Measurements from ENCODE around the gene RFESD.
"Not testable (repeated sequence)": the region's sequence is repeated elsewhere in the genome, so short reads cannot be mapped to it uniquely, and the experiment has no call there.

RFESD gene

DNA sequence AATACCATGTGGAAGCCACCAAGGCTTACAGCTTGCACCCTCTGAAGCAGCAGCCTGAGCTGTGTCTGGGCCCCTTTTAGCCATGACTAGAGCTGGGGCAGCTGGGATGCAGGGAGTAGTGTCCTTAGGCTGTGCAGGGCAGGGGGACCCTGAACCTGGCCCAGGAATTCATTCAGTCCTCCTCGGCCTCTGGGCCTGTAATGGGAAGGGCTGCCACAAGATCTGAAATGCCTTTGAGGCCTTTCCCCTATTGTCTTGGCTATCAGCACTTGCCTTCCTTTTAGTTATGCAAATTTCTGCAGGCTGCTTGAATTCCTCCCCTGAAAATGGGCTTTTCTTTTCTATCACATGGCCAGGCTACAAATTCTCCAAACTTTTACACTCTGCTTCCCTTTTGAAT lies 17.6 kb upstream of the RFESD start:
- DNase-seq (ENCODE audit: low read depth, low spot score): no peak

DNA sequence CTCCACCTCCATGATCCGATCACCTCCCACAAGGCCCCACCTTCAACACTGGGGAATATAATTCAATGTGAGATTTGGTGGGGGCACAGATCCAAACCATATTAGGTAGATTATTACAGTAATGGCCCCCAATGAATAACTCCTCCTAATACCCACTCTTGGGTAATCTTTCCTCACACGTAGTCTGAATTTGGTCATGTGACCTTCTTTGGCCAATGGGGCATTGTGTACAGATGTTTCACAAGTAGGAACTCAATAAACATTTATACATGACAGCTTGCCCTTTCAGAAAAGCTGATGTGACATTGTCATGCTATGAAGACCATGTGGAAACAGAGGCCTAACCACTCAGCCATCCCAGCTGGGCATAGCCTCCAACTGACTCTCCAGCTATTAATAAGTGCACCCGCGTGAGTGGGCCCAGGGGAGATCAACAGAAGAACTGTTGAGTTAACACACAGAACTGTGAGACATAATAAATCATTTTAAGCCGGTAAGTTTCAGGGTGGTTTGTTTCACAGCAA lies 16.1 kb upstream of the RFESD start:
- no peak for DNase-seq (ENCODE audit: low read depth, low spot score)

DNA sequence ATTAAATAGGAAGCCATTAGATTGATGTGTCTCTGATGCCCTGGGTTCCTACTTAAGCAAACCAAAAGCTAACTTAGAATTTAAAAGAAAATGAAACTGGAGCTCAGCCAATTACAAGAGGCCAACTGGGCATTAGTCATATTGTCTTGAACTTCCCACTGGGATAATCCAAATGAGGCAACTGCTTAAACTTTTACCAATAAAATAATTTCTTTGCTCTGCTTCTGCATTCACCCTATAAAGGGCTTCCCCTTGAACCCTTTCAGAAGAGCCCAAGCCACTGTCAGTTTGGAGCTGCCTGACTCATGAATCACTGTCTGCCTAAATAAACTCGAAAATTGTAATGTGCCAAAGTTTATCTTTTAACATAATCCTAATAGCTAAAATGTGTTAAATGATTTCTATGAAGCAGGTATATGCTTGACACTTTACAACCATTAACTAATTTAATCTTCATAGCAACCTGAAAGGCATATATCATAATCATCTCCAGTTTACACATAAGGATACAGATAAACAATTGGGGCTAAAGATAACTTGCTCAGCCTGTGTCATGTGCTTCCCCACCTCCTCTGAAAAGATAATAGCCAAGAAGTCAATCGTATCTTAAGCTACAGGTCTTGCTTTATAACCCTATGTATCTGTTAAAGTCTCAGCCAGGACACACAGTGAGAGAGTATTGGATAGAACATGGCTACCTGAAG lies 15.2 kb upstream of the RFESD start:
- peak; percentile 73 for DNase-seq (ENCODE audit: low read depth, low spot score)

DNA sequence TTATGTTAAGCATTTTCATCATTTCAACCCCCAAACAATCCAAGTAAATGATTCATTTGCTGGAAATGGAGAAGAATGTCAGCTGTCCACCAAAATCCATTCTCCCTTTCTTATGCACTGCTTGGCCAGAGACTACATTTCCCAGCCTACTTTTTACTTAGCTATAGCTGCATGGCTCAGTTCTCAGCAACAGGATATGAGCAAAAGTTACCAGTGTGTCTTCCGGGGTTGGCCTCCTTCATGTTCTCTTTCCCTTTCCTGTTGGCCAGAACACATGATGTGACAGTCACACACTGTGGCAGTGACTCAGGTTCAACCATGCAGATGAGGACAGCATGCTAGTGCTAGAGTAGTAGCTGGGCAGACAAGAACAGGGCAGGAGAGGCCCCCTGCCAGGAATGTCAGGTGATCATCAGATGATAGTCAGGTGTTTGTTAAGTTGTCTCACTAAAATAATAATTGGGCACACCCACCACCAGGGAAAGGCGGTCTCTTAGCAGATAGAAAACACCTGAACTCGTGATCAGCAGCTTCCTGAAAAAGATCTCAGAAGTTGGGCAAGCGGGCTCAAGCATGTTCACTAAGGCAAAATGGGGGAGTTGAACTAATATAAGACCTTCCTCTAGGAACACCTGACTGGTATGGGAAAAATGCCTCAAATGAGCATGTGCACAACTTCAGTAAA lies 14.4 kb upstream of the RFESD start:
- DNase-seq (ENCODE audit: low read depth, low spot score): peak; percentile 40

DNA sequence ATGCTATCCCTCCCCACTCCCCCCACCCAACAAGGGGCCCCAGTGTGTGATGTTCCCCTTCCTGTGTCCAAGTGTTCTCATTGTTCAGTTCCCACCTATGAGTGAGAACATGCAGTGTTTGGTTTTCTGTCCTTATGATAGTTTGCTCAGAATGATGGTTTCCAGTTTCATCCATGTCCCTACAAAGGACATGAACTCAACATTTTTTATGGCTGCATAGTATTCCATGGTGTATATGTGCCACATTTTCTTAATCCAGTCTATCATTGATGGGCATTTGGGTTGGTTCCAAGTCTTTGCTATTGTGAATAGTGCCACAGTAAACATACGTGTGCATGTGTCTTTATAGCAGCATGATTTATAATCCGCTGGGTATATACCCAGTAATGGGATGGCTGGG lies 13.6 kb upstream of the RFESD start:
- DNase-seq (ENCODE audit: low read depth, low spot score): not testable (repeated sequence)

DNA sequence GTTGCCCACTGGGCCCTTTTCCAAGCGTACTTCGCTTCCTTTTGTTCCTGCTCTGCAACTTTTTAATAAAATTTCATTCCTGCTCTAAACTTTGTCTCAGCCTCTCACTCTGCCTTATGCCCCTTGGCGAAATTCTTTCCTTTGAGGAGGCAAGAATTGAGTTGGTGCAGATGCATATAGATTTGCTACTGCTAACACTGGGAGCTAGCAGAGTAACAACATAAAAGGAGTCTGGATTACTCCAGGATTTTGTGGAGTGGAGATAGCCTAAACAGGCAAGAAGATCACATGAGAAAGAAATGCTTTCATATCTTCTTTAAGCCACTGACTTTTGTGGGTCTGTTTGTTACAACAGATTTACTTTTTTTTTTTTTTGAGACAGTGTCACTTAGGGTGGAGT lies 12.9 kb upstream of the RFESD start:
- no peak for DNase-seq (ENCODE audit: low read depth, low spot score)

DNA sequence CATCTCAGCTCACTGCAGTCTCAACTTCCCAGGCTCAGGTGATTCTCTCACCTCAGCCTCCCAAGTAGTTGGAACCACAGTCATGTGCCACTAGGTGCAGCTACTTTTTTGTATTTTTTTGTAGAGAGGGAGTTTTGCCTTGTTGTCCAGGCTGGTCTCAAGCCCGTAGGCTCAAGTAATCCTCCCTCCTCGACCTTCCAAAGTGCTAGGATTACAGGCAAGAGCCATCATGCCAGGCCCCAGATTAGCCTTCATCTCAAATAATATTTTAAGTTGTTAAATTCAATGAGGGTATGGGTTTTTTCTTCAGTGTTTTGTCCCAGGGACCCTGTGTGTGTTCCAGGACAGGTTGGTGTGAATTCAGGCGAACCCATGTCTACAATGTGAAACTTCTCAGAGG lies 12.5 kb upstream of the RFESD start:
- DNase-seq (ENCODE audit: low read depth, low spot score): no peak

DNA sequence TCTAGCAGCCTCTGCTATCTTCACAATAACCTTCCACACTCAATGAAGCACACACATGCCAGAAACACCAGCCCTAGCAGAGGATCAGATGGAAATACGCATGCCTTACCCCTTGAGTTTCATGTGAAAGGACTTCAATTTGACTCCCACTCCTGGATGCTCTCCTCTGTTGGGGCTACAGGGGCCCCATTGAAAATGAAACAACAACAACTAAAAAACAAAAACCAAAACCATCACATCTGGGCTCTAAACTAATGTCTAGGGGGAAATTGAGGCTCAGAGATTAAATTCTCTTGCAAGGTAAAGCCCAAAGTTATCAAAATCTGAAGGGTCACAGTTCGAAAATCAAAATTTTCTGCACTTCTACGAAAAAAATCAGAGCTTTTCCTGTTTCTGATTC lies 7.9 kb upstream of the RFESD start:
- no peak for DNase-seq (ENCODE audit: low read depth, low spot score)

DNA sequence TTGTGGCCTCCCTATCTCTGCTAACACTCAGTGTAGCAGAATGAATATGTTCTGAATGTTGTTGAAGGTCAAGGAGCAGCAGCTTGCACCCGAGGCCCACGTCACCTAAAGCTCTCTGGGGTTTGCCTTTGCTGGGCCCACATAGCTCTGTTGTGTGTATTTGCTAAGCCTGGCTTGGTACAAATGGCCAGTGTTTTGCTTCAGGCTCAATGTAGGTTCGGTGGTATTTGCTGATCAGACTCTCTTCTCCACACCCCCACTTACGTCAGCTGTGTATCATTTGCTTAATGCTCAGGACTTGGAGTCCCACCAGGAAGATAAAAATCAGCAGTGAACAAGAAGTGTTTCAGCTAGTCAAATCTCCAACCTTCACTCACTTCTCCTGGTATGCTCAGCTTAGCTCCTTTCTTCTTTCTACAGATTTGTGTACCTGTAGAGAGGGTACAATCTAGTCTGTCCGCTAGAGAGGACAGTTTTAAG lies 4.8 kb upstream of the RFESD start:
- DNase-seq (ENCODE audit: low read depth, low spot score): no peak

DNA sequence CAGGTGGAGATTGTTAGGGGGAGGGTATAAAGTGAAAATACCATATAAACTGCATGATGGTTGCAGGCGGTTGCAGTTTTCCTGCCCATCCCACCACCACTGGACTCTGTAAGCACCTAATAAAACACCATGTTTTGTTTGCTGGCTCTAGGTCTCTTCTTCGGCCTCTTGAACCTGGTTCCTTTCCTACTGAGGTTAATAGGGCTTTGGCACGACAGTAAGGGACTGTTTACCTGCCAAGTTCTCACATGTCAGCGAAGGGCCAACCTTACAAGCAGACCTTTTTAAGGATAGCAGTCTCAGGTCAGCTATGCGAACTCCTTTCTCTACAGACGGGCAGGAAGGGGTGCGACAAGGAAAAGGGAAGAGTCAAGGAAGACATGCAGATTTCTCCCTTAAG lies 3.4 kb upstream of the RFESD start:
- DNase-seq (ENCODE audit: low read depth, low spot score): no peak

DNA sequence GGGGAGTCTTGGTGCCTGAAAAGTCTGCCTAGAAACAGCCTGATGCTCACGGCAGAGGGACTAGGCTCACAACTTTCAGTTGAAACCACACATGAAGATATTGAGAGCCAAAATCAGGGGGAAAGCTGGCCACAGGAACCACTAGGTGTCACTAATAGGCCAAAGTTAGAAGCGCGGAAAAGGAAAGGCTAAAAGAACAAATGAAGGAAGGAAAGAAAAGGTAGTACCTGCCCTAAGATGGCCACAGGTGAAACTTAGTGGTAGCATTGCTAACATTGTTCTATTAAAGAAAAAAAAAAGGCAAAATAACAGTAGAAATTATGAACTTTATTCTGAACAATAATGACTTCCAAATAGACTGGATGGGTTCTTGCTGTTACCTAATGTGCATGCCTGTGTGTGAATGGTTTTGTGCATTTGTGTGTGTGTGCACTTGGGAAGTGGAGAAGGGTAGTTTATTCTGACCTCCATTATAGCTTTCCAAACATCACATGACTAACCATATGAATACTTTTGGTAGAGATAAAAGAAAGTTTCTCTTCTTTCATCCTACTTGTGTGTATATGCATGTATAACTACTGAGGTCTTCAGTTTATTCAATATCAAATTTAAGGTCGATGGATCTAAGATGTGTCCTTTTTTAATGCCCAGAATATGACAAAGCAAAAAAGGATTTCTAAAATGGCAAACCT lies 2.1 kb upstream of the RFESD start:
- DNase-seq (ENCODE audit: low read depth, low spot score): peak; percentile 78

DNA sequence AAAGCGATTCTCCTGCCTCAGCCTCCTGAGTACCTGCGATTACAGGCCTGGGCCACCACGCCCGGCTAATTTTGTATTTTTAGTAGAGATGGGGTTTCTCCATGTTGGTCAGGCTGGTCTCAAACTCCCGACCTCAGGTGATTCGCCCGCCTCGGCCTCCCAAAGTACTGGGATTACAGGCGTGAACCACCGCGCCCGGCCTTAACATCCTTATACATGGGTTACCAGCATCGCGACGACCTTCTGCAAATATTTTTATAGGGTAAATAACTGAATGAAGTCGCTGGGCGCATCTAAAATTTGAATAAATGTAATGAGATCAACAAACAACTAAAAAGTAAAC lies 380 bp upstream of the RFESD start:
- not testable (repeated sequence) for DNase-seq (ENCODE audit: low read depth, low spot score)

DNA sequence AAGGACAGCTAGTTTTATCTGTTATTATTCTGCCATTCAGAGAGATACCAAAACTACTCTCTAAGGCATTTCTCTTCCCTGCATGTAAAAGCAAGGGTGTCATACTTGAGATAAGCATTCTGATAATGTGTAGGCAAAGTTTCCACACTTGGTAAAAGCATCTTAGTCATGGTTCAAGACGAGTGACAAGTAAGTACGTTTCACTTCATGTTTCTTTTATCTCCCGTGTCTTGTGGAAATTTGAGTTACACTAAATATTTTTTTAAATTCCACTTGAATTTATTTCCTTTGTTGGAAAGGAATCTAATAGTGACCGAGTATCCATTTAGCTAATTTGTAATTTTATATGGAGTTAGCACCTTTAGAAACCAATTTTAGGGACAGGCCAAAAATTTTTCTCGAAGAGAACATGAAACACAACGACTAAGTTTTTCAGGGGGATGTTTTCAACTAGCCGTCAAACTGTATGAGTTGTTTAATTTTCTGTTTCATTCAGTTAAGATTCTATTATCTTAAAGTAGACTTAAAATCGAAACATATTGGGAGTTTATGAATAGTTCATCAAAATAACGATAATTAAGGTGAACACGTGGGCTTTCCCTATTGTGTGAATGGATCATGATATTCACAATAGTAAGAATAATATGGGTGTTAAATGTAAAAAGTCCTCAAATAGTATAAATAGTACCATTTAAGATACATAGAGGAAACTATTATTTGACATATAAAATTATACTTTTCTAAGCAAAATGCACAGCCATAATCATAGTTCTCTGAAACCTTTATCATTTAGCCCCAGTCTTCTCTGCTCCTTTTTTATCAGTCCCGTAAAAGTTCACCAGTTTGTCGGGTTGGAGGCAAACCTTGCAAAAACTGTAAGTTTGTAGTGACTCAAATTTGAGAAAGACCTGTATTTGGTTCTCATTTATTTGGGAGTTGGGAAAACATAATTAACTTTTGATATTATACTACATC lies 1.6 kb downstream of the RFESD start:
- no peak for DNase-seq (ENCODE audit: low read depth, low spot score)

DNA sequence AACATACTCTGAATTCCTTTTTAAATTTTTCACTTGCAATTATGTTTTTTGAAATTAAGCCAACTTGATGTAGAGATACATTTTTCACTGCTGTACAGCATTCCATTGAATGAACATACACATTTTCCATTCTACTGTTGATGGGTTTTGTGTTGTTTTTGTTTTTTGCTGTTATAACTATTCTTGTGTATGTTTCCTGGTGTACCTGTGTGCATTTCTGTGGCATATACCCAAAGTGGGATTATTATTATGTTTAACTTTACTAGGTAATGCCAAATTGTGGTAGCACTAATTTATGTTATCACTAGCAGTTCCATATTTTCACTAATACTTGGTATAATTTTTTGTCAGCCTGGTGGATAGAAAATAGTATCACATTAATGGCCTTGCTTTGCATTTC lies 2.7 kb downstream of the RFESD start:
- DNase-seq (ENCODE audit: low read depth, low spot score): no peak

DNA sequence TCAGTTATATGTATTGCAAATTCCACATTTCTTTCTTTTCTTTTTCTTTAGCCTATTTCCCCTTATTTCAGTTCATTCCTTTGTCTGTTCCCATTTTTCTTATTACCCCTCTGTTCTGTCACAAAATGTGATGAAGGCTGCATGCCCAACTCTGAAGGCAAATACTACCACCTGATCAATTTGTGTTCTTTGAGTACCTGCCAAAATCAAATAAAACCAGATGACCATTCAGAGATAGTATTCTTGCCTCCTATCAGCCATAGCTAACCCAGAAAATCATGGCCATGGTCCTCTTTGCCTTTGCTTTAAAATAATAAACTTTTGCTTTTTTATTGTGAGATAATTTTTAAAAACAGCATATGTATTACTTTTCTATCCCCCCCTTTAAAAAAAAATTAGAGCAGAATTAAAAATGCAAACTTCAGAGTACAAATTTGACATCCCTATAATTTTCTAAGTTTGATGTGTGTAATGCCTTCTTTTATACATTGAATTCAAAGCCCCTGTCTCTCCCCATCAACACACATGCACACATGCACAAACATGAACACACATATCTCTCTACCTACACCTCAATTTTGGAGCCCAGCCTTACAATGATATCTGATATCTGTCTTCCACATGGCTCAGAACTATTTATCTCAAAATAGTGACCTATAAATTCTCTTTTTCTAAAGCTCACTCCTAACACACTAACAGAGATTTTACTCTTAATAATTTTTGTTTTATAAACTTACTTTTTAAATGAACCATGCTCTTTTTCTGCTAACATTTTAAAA lies 3.5 kb downstream of the RFESD start:
- no peak for DNase-seq (ENCODE audit: low read depth, low spot score)

DNA sequence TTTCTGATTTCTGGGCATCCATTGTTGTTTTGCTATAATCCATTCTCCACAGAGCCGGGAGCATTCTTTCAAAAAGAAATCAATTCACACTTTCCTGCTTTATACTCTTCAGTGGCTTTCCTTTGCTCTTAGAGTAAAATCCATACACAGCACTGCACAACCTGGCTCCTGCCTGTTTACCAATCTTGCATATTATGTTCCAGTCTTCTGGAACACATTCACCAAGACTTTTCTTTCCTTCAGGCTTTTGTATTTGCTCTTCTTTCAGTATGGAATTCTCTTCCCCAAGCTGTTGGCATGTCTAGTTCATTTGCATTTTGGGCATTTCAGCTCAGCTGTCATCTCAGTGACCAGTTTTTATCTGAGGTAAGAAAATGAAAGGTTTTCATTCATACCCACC lies 6.3 kb downstream of the RFESD start:
- peak; percentile 12 for DNase-seq (ENCODE audit: low read depth, low spot score)

DNA sequence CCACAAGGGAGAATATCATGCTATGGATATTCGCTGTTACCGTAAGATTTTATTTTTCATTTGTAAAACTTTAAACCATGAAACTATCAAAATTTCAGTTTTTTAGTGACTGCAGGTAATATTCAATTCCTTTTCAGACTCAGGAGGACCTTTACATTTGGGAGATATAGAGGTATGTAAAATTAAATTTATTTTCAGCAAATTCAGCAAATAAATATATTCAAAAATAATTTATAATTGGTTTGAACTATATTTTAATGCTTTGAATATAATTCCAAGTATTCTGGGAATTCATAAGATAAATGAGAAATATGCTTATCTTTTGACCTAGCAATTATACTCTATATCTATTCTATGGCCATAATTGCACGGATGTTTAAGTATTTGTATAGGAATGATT lies 7.6 kb downstream of the RFESD start:
- no peak for DNase-seq (ENCODE audit: low read depth, low spot score)

DNA sequence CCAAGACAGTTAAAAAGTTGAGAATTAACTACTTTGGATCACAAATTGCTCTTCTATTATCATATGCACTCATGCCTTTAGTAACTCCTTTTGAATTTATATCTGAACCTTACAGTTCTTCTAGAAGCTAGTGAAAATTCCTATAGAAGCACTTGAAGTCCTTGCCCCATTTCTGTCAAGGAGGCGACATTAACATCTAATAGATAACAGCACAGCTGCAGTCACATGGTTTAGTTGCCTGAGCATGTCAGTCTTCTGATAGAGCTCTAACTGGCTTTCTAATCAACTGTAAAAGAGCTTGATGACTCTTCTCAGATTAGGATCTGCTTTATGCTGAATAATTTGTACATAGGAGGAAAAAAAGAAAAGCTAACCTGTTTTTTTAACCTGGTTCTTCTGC lies 9.0 kb downstream of the RFESD start:
- no peak for DNase-seq (ENCODE audit: low read depth, low spot score)

DNA sequence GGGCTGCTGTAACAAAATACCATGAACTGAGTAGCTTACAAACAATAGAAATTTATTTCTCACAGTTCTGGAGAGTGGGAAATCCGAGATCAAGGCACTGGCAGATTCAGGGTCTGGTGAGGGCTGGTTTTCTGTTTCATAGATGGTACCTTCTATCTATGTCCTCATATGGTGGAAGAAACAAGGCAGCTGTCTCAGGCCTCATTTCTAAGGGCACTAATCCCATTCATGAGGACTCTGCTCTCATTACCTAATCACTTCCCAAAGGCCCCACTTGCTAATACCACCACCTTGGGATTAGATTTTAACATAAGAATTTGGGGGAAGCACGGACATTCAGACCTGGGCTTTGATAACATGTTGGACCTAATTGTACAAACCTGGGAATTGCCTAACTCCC lies 13.5 kb downstream of the RFESD start:
- no peak for DNase-seq (ENCODE audit: low read depth, low spot score)

DNA sequence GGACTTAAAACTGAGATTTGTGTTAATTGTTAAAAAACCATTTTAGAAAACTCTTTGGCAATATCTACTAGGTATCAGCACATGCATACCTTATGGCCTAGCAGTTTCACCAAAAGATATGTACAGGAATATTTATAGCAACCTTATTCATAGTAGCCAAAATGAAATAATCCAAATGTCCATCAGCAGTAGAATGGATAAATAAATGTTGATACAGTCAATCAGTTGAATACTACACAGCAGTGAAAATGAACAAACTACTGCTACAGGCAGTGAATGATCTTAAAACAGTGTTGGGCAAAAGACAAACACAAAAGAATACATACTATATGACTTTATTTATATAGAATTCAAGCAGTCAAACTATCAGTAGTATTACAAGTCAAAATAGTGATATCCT lies 16.4 kb downstream of the RFESD start:
- DNase-seq (ENCODE audit: low read depth, low spot score): no peak

Measured in astrocyte of the hippocampus (primary cell).